HEK293 (cell line): ENCODE results near the gene TBC1D22A.

ENCODE experiments used
- SETDB1 ChIP-seq: IDR thresholded peaks from one replicate; pipeline ENCODE4 v1.6.1; 2017; ENCODE audit warnings: mild to moderate bottlenecking, low read length, moderate library complexity, mixed read lengths; ENCODE audit not compliant: insufficient read length
- ZSCAN30 ChIP-seq: fragments of 450-650 bp; IDR thresholded peaks from 2 replicates; pipeline ENCODE4 v1.5.1; 2018; ENCODE audit warnings: missing biosample characterization, mild to moderate bottlenecking, missing genetic modification characterization, moderate library complexity
- TF ChIP-seq, protein P1 (sequence below): fragments of 450-650 bp; formaldehyde crosslinking; IDR thresholded peaks from 2 replicates; pipeline ENCODE4 v1.5.1; 2016; ENCODE audit warnings: missing biosample characterization, missing genetic modification characterization

DNA sequence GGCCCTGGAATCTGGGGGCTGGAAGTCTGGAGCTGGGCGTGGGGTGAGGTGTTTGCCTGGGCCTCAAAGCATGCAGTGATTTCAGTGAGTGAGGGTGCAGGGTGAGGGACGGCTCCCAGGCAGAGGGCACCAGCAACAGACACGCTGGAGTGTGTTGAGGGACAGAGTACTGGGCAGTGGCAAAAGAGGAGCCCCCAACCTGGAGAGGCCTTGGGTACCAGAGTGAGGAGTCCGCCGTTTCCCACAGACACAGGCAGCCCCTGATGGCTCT lies 12.0 kb upstream of the TBC1D22A start:
- TF ChIP-seq SETDB1 (no peak), ZSCAN30 (tag by site-specific recombination) (no peak)
- TF ChIP-seq, protein P1, sequence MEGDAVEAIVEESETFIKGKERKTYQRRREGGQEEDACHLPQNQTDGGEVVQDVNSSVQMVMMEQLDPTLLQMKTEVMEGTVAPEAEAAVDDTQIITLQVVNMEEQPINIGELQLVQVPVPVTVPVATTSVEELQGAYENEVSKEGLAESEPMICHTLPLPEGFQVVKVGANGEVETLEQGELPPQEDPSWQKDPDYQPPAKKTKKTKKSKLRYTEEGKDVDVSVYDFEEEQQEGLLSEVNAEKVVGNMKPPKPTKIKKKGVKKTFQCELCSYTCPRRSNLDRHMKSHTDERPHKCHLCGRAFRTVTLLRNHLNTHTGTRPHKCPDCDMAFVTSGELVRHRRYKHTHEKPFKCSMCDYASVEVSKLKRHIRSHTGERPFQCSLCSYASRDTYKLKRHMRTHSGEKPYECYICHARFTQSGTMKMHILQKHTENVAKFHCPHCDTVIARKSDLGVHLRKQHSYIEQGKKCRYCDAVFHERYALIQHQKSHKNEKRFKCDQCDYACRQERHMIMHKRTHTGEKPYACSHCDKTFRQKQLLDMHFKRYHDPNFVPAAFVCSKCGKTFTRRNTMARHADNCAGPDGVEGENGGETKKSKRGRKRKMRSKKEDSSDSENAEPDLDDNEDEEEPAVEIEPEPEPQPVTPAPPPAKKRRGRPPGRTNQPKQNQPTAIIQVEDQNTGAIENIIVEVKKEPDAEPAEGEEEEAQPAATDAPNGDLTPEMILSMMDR (tag by site-specific recombination): no peak
